Naive thymus-derived CD8-positive, alpha-beta T cell (primary cell): ENCODE data around the gene FAM9C. TPM values are rescaled to one million over a fixed set of nuclear protein-coding genes. Genes with fewer than 3 reads are reported as not detected.
"Not testable (repeated sequence)": the region's sequence is repeated elsewhere in the genome, so short reads cannot be mapped to it uniquely, and the experiment has no call there.

Source experiments
- ATAC-seq, 2 donors: fragments of 150-1000 bp; cut with Tn5 transposase in 1 of 2; sonication (Bioruptor Pico), chemical (Tn5 transposase) in 1 of 2; 1 replicate in 1 of 2; 2 replicates in 1 of 2; pipeline ENCODE4 v1.10.0; 2021; ENCODE audit warnings: mild to moderate bottlenecking in 2 of 2, moderate library complexity in 2 of 2
- POLR2A ChIA-PET: fragments of 350-600 bp; sonication (Branson Sonifier 250); formaldehyde crosslinking; loops from one replicate; lab custom pipeline; 2021; ENCODE audit warnings: antibody characterized with exemption; lab: Charles Lee
- DNase-seq, 10 donors: peaks; one replicate each; pipeline versions ENCODE4 v3.0.0 to v3.0.0-alpha.2; 2020 to 2022
- H3K27ac Mint-ChIP-seq, 10 donors: one replicate each; pipeline ENCODE4 v1.8.0; 2020 to 2022; ENCODE audit warnings: mild to moderate bottlenecking in 10 of 10, mixed read lengths in 10 of 10, moderate library complexity in 4 of 10, inconsistent platforms in 1 of 10
- H3K27me3 Mint-ChIP-seq, 5 donors: one replicate each; pipeline ENCODE4 v1.8.0; 2021 to 2022; ENCODE audit warnings: mixed read lengths in 5 of 5
- H3K36me3 Mint-ChIP-seq, 3 donors: one replicate each; pipeline ENCODE4 v1.8.0; 2020 to 2022; ENCODE audit warnings: mixed read lengths in 3 of 3, mild to moderate bottlenecking in 2 of 3, inconsistent platforms in 1 of 3
- H3K4me1 Mint-ChIP-seq, 4 donors: one replicate each; pipeline ENCODE4 v1.8.0; 2021 to 2022; ENCODE audit warnings: mixed read lengths in 4 of 4
- H3K4me3 Mint-ChIP-seq, 10 donors: one replicate each; pipeline ENCODE4 v1.8.0; 2020 to 2022; ENCODE audit warnings: mild to moderate bottlenecking in 10 of 10, mixed read lengths in 10 of 10, moderate library complexity in 6 of 10, inconsistent platforms in 1 of 10
- H3K9me3 Mint-ChIP-seq, 9 donors: one replicate each; pipeline ENCODE4 v1.8.0; 2020 to 2022; ENCODE audit warnings: mixed read lengths in 9 of 9, mild to moderate bottlenecking in 3 of 9, inconsistent platforms in 1 of 9, moderate library complexity in 1 of 9
- polyA plus RNA-seq, 3 donors: library from polyadenylated mRNA; unstranded; fragments of 300-500 nt; fragmentation: Illumina TruSeq; gene quantifications; one replicate each; pipeline ENCODE4 v1.2.3, GENCODE V29; 2021
- total RNA-seq, 8 experiments: library from RNA in 2 of 8; stranded (reverse) in 2 of 8; gene quantifications; one replicate each; pipeline ENCODE4 v1.2.3 and lab custom pipeline; 2021 to 2026

FAM9C gene
- total RNA-seq = not detected
- polyA plus RNA-seq = not detected
- total RNA-seq (lab: John Stamatoyannopoulos, UW) = 0 to 0.09 (median 0.04) reads per million in 6 experiments

DNA sequence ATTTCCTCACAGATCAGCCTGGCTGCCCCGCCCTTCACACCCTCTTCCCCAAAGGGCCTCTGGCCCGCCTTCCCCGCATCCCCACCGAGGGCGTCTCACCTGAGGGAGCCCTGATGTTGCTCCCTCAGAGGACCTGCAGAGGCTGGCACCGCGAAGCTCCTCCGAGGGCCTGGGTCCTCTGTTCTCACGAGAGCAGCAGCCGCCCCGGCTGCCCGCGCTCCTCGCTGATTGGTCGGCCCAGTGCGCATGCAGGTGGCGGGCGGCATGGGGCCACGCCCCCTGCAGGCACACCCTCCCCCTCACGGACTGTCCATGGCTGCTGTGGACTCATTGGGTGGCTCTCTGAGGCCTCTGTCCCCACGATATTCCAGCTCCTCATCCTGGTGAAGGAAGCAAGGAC, at the start of gene FAM9C:
Gene FAM9C, minus strand, starts transcription at position 180 of the 400 bp plus-strand sequence. CDS start 831 bp downstream, outside the sequence.
- H3K4me1 Mint-ChIP-seq = peaks cover 7 to 54% (median 52%) of the 10 kb centered on the region in 4 donors
- H3K27ac Mint-ChIP-seq = peak within 1 kb of the TSS in 4 of 10 donors; percentile 25 to 82 (median 44)
- H3K4me3 Mint-ChIP-seq = peak within 1 kb of the TSS in 1 of 10 donors; percentile 56
- H3K27me3 Mint-ChIP-seq = no peaks in the 10 kb centered on the region
- ATAC-seq (no peak), DNase-seq (no peak)
- no peaks in the 10 kb centered on the region for H3K36me3 Mint-ChIP-seq
- POLR2A ChIA-PET = interaction anchor here (0.5 to 1.3 kb wide), 8 partner anchors 11 to 439 kb away, joined by 3 to 8 read pairs (median 4); no protein-coding TSS in a partner anchor
- H3K9me3 Mint-ChIP-seq = peaks cover 0 to 4% (median 0%) of the 10 kb centered on the region in 9 donors

DNA sequence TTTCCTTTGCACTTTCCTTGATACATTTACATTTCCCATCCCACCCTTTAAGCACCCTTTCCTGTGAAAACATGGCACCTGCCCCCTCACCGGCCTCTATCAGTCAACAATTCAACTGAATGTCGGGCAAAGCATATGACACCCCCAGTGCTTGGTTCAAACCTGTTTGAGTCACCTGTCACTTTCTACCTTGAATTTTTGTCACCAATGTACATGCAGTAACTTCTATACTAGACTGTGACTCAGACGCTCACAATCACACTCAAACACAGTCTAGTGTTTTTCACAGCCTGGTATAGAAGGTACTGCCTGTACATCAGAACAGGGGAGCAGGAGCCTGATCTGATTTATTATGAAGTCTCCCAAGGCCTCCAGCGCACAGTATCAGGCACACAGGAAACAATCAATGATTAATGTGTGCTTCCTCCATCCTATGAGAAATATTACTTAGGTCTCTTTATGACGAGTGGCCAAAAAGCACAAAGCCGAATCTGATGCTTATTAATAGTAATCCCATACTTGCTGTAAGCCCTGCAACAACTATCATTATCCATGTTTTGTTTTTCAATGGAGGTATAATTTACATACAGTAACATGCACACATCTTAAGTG, 49.2 kb upstream of the FAM9C start:
- peak overlapping the region; percentile 42 to 85 (median 66) for H3K4me3 Mint-ChIP-seq
- no peak for DNase-seq
- peaks cover 0 to 4% (median 0%) of the 10 kb centered on the region in 9 donors for H3K9me3 Mint-ChIP-seq
- H3K36me3 Mint-ChIP-seq = no peaks in the 10 kb centered on the region
- POLR2A ChIA-PET = interaction anchor here (1.2 to 20.9 kb wide), 7 partner anchors 15 to 395 kb away, joined by 3 to 1055 read pairs (median 73); partner anchors contain the start of gene TMSB4X
- peak in 1 of 2 donors; percentile 8 for ATAC-seq
- H3K27ac Mint-ChIP-seq = peak overlapping the region; percentile 89 to 98 (median 94)
- peaks cover 18 to 79% (median 65%) of the 10 kb centered on the region in 4 donors for H3K4me1 Mint-ChIP-seq
- H3K27me3 Mint-ChIP-seq = no peaks in the 10 kb centered on the region

DNA sequence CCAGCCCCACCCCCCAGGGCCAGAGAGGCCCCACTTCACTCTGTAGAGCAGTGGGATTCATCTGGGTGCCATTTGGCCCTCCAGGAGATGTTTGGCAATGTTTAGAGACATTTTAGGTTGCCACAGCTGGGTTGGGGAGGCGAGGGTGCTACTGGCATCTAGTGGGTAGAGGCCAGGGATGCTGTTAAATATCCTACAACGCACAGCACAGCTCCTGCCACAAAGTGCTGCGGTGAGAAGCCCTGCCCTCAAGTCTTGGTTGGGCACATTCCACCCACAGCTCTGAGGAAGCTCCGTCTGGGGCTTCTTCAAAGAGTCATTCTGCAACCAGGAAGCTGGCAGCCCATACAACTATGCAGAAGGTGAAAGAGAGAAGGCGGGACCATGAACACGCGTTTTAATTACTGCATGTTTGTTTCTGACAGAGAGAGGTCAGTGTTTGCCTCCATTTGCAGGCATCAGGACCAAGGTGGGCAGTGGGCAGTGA, 48.1 kb upstream of the FAM9C start:
- DNase-seq = peak; percentile 46 to 91 (median 78)
- Mint-ChIP-seq H3K4me3 (peak overlapping the region; percentile 52 to 85 (median 70)), H3K4me1 (peaks cover 22 to 89% (median 74%) of the 10 kb centered on the region in 4 donors), H3K27me3 (no peaks in the 10 kb centered on the region), H3K9me3 (peaks cover 0 to 4% (median 0%) of the 10 kb centered on the region in 9 donors), H3K27ac (peak overlapping the region; percentile 89 to 98 (median 94)), H3K36me3 (no peaks in the 10 kb centered on the region)
- POLR2A ChIA-PET = interaction anchor here (0.5 to 20.9 kb wide), 18 partner anchors 10 to 396 kb away, joined by 3 to 1055 read pairs (median 12); partner anchors contain the start of gene TMSB4X
- ATAC-seq = peak; percentile 76 to 85

DNA sequence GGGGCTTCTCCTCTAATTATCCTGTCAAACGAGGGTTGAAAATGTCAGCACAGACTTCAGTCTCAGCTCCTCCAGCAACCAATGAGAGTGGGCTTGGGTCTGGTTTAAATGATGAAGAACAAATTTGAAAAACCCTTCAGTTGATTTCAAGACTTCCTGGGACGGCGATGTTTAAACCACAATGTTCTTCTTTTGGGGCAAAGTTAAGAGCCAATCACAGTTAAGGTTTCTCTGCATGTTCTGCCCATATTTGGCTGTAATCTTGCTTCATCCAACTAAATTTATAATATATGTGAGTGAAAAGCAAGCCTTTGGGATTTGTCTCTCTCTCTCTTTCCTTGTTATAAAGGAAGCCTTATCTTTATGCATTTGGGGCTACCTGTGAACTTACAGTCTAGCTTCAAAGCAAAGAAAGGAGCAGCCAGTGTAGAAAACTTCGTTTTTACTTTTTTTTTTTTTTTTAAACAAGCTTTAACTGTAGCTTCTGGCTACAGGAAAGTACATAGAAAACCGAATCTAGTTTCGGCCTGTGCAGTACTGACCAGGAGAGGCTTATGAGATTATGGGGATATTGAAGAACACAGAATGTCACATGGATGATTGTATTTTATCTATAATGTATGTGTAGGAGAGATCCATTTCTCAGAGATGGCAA, 46.8 kb upstream of the FAM9C start:
- Mint-ChIP-seq H3K4me1 (peaks cover 24 to 91% (median 79%) of the 10 kb centered on the region in 4 donors), H3K27me3 (no peaks in the 10 kb centered on the region), H3K9me3 (peaks cover 0 to 4% (median 0%) of the 10 kb centered on the region in 9 donors), H3K36me3 (no peaks in the 10 kb centered on the region), H3K27ac (peak overlapping the region; percentile 89 to 98 (median 94)), H3K4me3 (peak overlapping the region; percentile 59 to 82 (median 72))
- POLR2A ChIA-PET = interaction anchor here (1.0 to 20.9 kb wide), 19 partner anchors 9 to 644 kb away, joined by 3 to 1055 read pairs (median 14); partner anchors contain the start of genes OFD1, TMSB4X and TRAPPC2
- DNase-seq (peak in 5 of 10 donors; percentile 42 to 66 (median 65)), ATAC-seq (peak; percentile 6 to 9)

DNA sequence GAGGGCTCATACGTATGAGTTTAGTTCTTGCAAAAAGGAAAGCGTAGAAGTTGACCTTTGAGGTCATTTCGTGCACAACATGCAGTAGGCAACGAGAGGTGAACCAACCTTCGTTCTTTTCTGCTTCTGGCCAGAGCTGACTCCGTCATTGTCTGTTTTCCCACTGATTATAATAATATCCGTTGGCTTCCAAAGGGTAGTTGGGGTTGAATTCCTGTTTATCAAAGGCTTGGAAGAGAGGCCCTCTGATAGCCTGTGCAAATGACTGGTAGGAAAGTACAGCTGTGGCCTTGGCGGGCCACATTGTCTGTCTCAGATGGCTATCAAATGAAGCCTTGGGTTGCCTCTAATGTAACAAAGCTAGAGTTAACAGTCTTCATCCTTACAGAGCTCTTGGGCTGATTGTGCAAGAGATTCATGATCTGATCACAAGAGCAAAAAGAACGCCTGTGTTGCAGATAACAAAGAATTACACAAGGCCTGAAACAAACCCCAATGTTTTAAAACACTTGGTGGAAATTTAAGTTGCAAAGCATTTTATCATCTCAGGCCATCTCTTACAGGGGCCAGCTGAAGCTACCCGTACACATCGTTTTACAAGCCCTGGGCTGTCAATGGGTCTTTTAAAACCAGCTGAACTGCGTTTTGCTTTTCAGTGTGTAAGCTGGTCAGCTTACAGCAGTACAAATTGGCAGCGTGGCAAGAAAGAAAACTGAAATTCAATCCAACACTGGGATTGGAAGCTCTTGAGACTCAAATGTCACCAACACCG, 46.1 kb upstream of the FAM9C start:
- DNase-seq = peak in 3 of 10 donors; percentile 30 to 45 (median 32)
- Mint-ChIP-seq H3K27ac (peak overlapping the region; percentile 89 to 98 (median 94)), H3K4me3 (peak overlapping the region; percentile 59 to 82 (median 72)), H3K9me3 (peaks cover 0 to 4% (median 0%) of the 10 kb centered on the region in 9 donors), H3K4me1 (peaks cover 24 to 94% (median 84%) of the 10 kb centered on the region in 4 donors), H3K36me3 (no peaks in the 10 kb centered on the region), H3K27me3 (no peaks in the 10 kb centered on the region)
- POLR2A ChIA-PET = interaction anchor here (1.0 to 20.9 kb wide), 18 partner anchors 8 to 644 kb away, joined by 3 to 1055 read pairs (median 14); partner anchors contain the start of genes OFD1, TMSB4X and TRAPPC2
- no peak for ATAC-seq

DNA sequence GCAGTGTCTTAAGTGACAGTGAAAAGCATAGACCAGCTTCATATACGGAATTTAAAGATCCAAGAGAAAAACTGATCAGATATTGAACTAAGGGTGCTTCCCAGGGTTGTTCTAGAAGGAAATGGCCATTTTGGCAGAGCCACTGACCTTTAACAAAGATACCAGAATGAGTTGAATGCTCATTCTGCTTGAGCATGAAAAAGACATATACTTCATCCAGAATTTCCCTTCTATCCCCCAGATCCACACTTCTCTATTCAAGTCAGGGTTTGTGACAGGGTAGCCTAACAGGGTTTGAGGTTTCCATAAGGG, 45.6 kb upstream of the FAM9C start:
- peak overlapping the region; percentile 91 to 98 (median 95) for H3K27ac Mint-ChIP-seq
- no peak for DNase-seq
- peak overlapping the region in 8 of 10 donors; percentile 28 to 77 (median 71) for H3K4me3 Mint-ChIP-seq
- no peaks in the 10 kb centered on the region for H3K27me3 Mint-ChIP-seq
- H3K4me1 Mint-ChIP-seq = peaks cover 24 to 94% (median 83%) of the 10 kb centered on the region in 4 donors
- no peaks in the 10 kb centered on the region for H3K36me3 Mint-ChIP-seq
- ATAC-seq = no peak
- POLR2A ChIA-PET = interaction anchor here (1.0 to 20.9 kb wide), 13 partner anchors 8 to 645 kb away, joined by 3 to 1055 read pairs (median 34); partner anchors contain the start of genes OFD1, TMSB4X and TRAPPC2
- peaks cover 0 to 4% (median 0%) of the 10 kb centered on the region in 9 donors for H3K9me3 Mint-ChIP-seq

DNA sequence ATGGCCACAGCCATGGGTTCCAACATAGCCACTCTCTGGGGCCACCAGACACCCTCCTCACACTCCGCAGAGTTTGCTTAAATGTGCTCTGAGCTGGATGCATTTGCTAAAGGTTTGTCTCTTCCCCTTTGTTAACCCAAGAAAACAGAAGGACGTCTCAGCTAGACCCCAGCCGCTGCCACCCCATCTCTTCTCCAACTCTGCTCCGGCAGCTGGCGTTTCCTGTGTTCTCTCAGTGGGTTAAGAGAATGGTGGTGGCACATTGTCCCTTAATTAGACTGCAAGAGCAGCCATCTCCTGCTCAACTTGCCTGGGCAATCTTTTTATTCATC, 43.7 kb upstream of the FAM9C start:
- peaks cover 0 to 2% (median 0%) of the 10 kb centered on the region in 3 donors for H3K36me3 Mint-ChIP-seq
- H3K4me3 Mint-ChIP-seq = peak overlapping the region; percentile 49 to 89 (median 84)
- DNase-seq (peak in 2 of 10 donors; percentile 21 to 26), ATAC-seq (no peak)
- H3K27me3 Mint-ChIP-seq = no peaks in the 10 kb centered on the region
- peak overlapping the region; percentile 93 to 100 (median 98) for H3K27ac Mint-ChIP-seq
- POLR2A ChIA-PET = interaction anchor here (0.7 to 20.9 kb wide), 15 partner anchors 9 to 385 kb away, joined by 3 to 1055 read pairs (median 39); partner anchors contain the start of gene TMSB4X
- peaks cover 0 to 4% (median 0%) of the 10 kb centered on the region in 9 donors for H3K9me3 Mint-ChIP-seq
- H3K4me1 Mint-ChIP-seq = peaks cover 19 to 93% (median 81%) of the 10 kb centered on the region in 4 donors

DNA sequence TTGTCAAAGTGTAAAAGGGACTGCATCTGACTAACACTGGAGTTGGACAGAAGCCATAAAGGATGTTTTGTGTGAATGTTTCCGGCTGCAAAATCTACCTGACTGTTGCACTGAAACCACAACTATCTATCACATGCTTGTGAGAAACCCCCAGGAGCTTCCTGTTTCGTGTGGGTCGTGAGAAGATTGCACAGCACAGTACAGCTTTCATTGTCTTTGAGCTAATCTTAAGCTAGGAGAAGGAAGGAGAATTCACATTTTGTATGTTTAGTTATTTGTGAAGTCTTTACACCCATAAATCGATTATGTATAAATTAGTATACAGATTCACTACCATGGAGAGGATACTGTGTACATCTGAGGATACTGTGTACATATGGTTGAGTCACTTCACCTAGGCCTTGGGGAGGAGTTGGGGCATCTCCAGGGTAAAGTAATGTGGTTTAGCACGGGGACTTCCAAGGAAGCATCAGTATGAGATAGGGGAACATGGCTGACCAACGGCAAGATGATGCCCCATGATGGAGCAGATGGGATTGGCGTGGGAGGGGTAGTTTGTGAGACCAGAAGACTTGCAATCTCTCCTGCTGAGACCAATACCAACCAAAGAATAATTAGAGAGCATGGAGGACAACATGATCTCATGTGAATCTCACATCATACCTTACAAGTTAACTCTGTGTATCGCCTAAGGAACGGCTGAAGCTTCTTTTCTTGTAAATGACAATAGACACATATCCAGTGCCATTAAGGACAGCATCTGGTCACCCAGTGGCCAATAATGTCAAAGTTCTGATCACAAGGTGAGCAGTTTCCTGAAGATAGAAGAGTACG, 43.1 kb upstream of the FAM9C start:
- Mint-ChIP-seq H3K4me1 (peaks cover 16 to 93% (median 81%) of the 10 kb centered on the region in 4 donors), H3K9me3 (no peaks in the 10 kb centered on the region), H3K4me3 (peak overlapping the region; percentile 57 to 89 (median 84)), H3K27ac (peak overlapping the region; percentile 93 to 100 (median 98)), H3K36me3 (peaks cover 0 to 2% (median 0%) of the 10 kb centered on the region in 3 donors), H3K27me3 (no peaks in the 10 kb centered on the region)
- DNase-seq (peak in 9 of 10 donors; percentile 42 to 93 (median 78)), ATAC-seq (peak; percentile 69 to 76)
- POLR2A ChIA-PET = interaction anchor here (0.9 to 20.9 kb wide), 18 partner anchors 14 to 566 kb away, joined by 3 to 1055 read pairs (median 18); partner anchors contain the start of genes TCEANC and TMSB4X

DNA sequence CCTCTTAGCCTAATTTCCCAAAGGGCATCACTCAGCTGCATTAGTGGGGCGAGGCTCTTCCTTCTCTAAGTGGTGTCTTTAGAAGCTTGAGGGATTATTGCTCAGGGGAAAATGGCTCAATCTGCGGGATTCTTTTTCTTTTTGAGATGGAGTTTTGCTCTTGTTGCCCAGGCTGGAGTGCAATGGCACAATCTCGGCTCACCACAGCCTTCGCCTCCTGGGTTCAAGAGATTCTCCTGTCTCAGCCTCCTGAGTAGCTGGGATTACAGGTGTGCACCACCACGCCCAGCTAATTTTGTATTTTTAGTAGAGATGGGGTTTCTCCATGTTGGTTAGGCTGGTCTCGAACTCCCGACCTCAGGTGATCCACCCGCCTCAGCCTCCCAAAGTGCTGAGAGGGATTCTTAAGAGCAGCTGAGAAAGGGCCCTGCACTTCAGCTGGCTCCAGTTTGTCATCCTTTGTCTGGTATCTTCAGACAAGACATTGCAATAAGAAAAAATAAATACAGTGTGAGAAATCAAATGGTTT, 42.4 kb upstream of the FAM9C start:
- not testable (repeated sequence) for H3K9me3 Mint-ChIP-seq, ATAC-seq, H3K36me3 Mint-ChIP-seq, H3K27me3 Mint-ChIP-seq
- peaks cover 17 to 93% (median 81%) of the 10 kb centered on the region in 4 donors for H3K4me1 Mint-ChIP-seq
- H3K27ac Mint-ChIP-seq = peak overlapping the region; percentile 93 to 100 (median 98)
- POLR2A ChIA-PET = interaction anchor here (0.9 to 20.9 kb wide), 18 partner anchors 13 to 566 kb away, joined by 3 to 1055 read pairs (median 18); partner anchors contain the start of genes TCEANC and TMSB4X
- peak overlapping the region; percentile 57 to 89 (median 84) for H3K4me3 Mint-ChIP-seq
- DNase-seq = peak in 1 of 10 donors; percentile 20

DNA sequence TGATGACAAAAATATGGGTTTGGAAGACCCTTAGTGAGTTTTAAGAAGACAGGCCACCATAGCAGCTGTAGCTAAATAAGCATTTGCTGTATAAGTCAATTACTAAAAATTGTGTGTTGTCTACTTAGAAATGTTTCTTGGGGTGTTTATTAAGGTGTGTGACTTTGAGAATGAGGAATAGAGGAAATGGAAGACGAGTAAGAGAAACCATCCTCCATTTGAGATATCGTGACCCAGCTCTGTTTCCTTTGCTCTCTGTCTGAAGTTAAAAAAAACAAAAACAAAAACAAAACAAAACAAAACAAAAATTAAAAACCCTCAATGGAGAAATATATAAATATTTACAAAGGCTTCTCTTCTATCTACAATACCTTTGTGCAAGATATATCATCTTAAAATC, 41.7 kb upstream of the FAM9C start:
- peak overlapping the region; percentile 84 to 100 (median 98) for H3K27ac Mint-ChIP-seq
- peaks cover 0 to 2% (median 0%) of the 10 kb centered on the region in 3 donors for H3K36me3 Mint-ChIP-seq
- DNase-seq (no peak), ATAC-seq (no peak)
- no peaks in the 10 kb centered on the region for H3K9me3 Mint-ChIP-seq
- H3K27me3 Mint-ChIP-seq = no peaks in the 10 kb centered on the region
- peaks cover 19 to 93% (median 82%) of the 10 kb centered on the region in 4 donors for H3K4me1 Mint-ChIP-seq
- H3K4me3 Mint-ChIP-seq = peak overlapping the region; percentile 57 to 89 (median 84)
- POLR2A ChIA-PET = interaction anchor here (1.0 to 20.9 kb wide), 17 partner anchors 12 to 402 kb away, joined by 3 to 1055 read pairs (median 18); partner anchors contain the start of genes FAM9C and TMSB4X
